Neural progenitor cell (in vitro differentiated cells): ENCODE measurements around the gene IDI1. TPM values are rescaled to one million over a fixed set of nuclear protein-coding genes. Genes with fewer than 3 reads are reported as not detected.

ENCODE experiments used
- DNase-seq: peaks from one replicate; pipeline ENCODE4 v3.0.0-alpha.2; 2016; ENCODE audit warnings: low spot score
- H2AFZ ChIP-seq: fragments of 200-600 bp; sonication (generic); replicated peaks from 2 replicates; pipeline ENCODE4 v1.6.1; 2016; ENCODE audit warnings: antibody characterized with exemption
- H3F3A ChIP-seq: fragments of 200-600 bp; sonication (generic); 2 replicates; pipeline ENCODE4 v1.6.1; 2016; ENCODE audit warnings: antibody characterized with exemption, low read depth
- H3K27ac ChIP-seq: fragments of 200-600 bp; sonication (generic); 2 replicates; pipeline ENCODE4 v1.5.1; 2016; ENCODE audit warnings: mild to moderate bottlenecking
- H3K27me3 ChIP-seq: fragments of 200-600 bp; sonication (generic); 2 replicates; pipeline ENCODE4 v1.6.1; 2016; ENCODE audit warnings: mild to moderate bottlenecking, moderate library complexity
- H3K36me3 ChIP-seq: fragments of 200-600 bp; sonication (generic); 2 replicates; pipeline ENCODE4 v1.5.1; 2016
- H3K4me1 ChIP-seq: fragments of 200-600 bp; sonication (generic); 2 replicates; pipeline ENCODE4 v1.6.1; 2016; ENCODE audit warnings: mixed run types
- H3K4me2 ChIP-seq: fragments of 200-600 bp; sonication (generic); 2 replicates; pipeline ENCODE4 v1.6.1; 2016
- H3K4me3 ChIP-seq: fragments of 200-600 bp; sonication (generic); 2 replicates; pipeline ENCODE4 v1.5.1; 2016
- H3K79me2 ChIP-seq: fragments of 200-600 bp; sonication (generic); 2 replicates; pipeline ENCODE4 v1.6.1; 2016; ENCODE audit warnings: low read depth
- H3K9ac ChIP-seq: fragments of 200-600 bp; sonication (generic); 2 replicates; pipeline ENCODE4 v1.6.1; 2016
- H3K9me3 ChIP-seq: fragments of 200-600 bp; sonication (generic); 2 replicates; pipeline ENCODE4 v1.5.1; 2016; ENCODE audit warnings: low read depth
- H4K20me1 ChIP-seq: fragments of 200-600 bp; sonication (generic); 2 replicates; pipeline ENCODE4 v1.6.1; 2016; ENCODE audit warnings: low read depth
- H3K27ac Mint-ChIP-seq: 3 replicates; pipeline ENCODE4 v1.8.0; 2021; ENCODE audit warnings: mixed read lengths
- H3K27me3 Mint-ChIP-seq: 2 replicates; pipeline ENCODE4 v1.8.0; 2022; ENCODE audit warnings: low read depth, mild to moderate bottlenecking, inconsistent platforms, moderate library complexity, mixed read lengths; ENCODE audit not compliant: insufficient read depth
- H3K36me3 Mint-ChIP-seq: 3 replicates; pipeline ENCODE4 v1.8.0; 2021; ENCODE audit warnings: mixed read lengths
- H3K4me1 Mint-ChIP-seq: 3 replicates; pipeline ENCODE4 v1.8.0; 2021; ENCODE audit warnings: mixed read lengths
- H3K4me3 Mint-ChIP-seq: 3 replicates; pipeline ENCODE4 v1.8.0; 2021; ENCODE audit warnings: mild to moderate bottlenecking, moderate library complexity, mixed read lengths
- H3K9me3 Mint-ChIP-seq: 3 replicates; pipeline ENCODE4 v1.8.0; 2020; ENCODE audit warnings: mixed read lengths
- EZH2 ChIP-seq: fragments of 200-600 bp; sonication (generic); IDR thresholded peaks from 2 replicates; pipeline ENCODE4 v1.6.1; 2017; ENCODE audit warnings: antibody characterized with exemption, mild to moderate bottlenecking, moderate library complexity
- EZH2phosphoT487 ChIP-seq: fragments of 200-600 bp; sonication (generic); IDR thresholded peaks from 2 replicates; pipeline ENCODE4 v1.6.1; 2017; ENCODE audit warnings: antibody characterized with exemption
- total RNA-seq: library from RNA; depleted of rRNA; stranded (reverse); fragments of >200 nt; gene quantifications from 2 replicates; pipeline ENCODE4 v1.2.3, GENCODE V29; 2015; ENCODE audit warnings: low replicate concordance
- TF ChIP-seq, protein P1 (sequence below): fragments of 200-600 bp; sonication (generic); IDR thresholded peaks from 2 replicates; pipeline ENCODE4 v1.5.1; 2017; ENCODE audit warnings: antibody characterized with exemption, mild to moderate bottlenecking

IDI1 gene
- total RNA-seq, 1 donor from 2014 or later, result 168 TPM

DNA sequence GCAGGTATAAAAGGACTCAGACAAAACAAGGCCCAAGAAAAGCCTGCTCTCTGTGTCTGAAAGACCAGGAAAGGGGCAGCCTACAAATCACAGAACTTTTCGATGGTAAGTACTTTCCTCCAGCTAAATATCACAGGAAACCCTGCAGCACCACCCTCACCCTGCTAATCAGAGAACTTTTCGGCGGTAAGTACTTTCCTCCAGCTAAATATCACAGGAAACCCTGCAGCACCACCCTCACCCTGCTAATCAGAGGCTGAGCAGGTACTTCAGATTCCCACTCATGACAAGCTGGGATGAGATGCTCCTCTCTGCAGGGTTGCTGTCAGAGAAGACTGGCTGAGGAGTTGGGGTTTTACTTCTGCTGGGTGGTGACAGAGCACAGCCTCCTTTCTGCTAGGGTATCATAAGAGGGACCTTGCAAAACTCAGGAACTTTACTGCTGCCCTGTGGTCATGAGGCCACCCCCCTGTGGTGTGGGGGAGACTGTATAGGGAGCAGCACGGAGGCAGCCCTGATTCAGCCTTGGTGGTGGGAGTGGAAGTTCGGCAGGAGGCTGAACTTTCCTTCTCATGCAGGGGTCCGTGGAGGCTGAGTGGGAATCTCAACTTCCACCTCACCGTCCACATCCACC lies 14.4 kb upstream of the IDI1 start:
- Histone ChIP-seq H3K27ac (no peak overlapping the region), H3F3A (no peaks in the 10 kb centered on the region), H4K20me1 (peaks cover 8% of the 10 kb centered on the region), H2AFZ (no peak overlapping the region), H3K9ac (no peak overlapping the region), H3K27me3 (no peaks in the 10 kb centered on the region), H3K36me3 (no peaks in the 10 kb centered on the region), H3K4me3 (no peak overlapping the region), H3K9me3 (no peaks in the 10 kb centered on the region), H3K79me2 (peaks cover 43% of the 10 kb centered on the region), H3K4me1 (no peaks in the 10 kb centered on the region), H3K4me2 (no peak overlapping the region)
- peaks cover 4% of the 10 kb centered on the region for H3K27me3 Mint-ChIP-seq
- TF ChIP-seq, protein P1, sequence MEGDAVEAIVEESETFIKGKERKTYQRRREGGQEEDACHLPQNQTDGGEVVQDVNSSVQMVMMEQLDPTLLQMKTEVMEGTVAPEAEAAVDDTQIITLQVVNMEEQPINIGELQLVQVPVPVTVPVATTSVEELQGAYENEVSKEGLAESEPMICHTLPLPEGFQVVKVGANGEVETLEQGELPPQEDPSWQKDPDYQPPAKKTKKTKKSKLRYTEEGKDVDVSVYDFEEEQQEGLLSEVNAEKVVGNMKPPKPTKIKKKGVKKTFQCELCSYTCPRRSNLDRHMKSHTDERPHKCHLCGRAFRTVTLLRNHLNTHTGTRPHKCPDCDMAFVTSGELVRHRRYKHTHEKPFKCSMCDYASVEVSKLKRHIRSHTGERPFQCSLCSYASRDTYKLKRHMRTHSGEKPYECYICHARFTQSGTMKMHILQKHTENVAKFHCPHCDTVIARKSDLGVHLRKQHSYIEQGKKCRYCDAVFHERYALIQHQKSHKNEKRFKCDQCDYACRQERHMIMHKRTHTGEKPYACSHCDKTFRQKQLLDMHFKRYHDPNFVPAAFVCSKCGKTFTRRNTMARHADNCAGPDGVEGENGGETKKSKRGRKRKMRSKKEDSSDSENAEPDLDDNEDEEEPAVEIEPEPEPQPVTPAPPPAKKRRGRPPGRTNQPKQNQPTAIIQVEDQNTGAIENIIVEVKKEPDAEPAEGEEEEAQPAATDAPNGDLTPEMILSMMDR, result no peak
- TF ChIP-seq EZH2, result no peak
- H3K4me3 Mint-ChIP-seq, result no peak overlapping the region
- H3K27ac Mint-ChIP-seq, result no peak overlapping the region
- no peak for DNase-seq
- H3K4me1 Mint-ChIP-seq, result peaks cover 8% of the 10 kb centered on the region
- H3K36me3 Mint-ChIP-seq, result peaks cover 6% of the 10 kb centered on the region
- H3K9me3 Mint-ChIP-seq, result no peaks in the 10 kb centered on the region

DNA sequence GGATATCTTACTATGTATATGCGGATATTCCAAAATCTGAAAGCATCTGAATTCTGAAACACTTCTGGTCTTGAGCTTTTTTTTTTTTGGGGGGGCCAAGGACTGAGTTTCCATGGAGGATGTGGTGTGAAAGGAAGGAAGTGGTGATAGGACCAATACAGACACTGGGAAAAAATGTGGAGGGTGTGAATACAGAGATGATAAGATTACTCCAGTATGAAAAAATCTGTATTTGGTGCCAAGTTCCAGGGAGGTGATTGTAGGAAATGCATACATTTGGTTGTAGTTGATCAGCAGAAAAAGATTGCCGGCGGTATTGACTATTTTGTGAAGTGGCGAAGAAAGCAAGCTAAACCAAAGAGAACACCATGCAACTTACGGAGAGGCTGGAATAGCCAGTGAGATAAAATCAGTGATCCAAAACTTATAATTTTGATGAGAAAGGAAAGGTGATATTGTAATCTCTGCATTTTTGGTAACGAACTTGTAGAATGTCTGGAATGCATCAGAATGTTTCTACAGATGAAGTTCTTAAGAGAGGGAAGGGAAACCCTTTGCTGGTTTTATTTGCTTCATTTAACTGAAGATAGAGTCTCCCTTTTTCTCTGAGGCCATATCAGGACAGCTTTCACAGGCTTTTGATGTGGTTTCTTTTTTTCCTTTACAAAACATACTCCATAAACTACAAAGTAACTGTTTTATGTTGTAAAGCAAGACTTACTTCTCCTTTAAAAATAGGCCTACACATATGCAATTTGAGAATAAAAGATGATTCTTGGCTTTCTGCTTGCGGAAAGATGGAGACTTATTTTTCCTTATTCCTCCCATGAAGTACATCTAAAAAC lies 13.2 kb upstream of the IDI1 start:
- peaks cover 6% of the 10 kb centered on the region for H3K36me3 Mint-ChIP-seq
- Histone ChIP-seq H3K9ac (no peak overlapping the region), H3K4me2 (no peak overlapping the region), H2AFZ (no peak overlapping the region), H3K36me3 (no peaks in the 10 kb centered on the region), H4K20me1 (peaks cover 19% of the 10 kb centered on the region), H3K79me2 (peaks cover 55% of the 10 kb centered on the region), H3K9me3 (no peaks in the 10 kb centered on the region), H3K4me3 (no peak overlapping the region), H3K27ac (no peak overlapping the region), H3K27me3 (no peaks in the 10 kb centered on the region), H3K4me1 (peaks cover 5% of the 10 kb centered on the region), H3F3A (no peaks in the 10 kb centered on the region)
- H3K4me1 Mint-ChIP-seq, result peaks cover 18% of the 10 kb centered on the region
- TF ChIP-seq, protein P1, result no peak
- TF ChIP-seq EZH2, result no peak
- no peak for TF ChIP-seq EZH2phosphoT487
- H3K4me3 Mint-ChIP-seq, result no peak overlapping the region
- H3K27me3 Mint-ChIP-seq, result peaks cover 4% of the 10 kb centered on the region
- DNase-seq, result no peak
- no peaks in the 10 kb centered on the region for H3K9me3 Mint-ChIP-seq
- H3K27ac Mint-ChIP-seq, result no peak overlapping the region

DNA sequence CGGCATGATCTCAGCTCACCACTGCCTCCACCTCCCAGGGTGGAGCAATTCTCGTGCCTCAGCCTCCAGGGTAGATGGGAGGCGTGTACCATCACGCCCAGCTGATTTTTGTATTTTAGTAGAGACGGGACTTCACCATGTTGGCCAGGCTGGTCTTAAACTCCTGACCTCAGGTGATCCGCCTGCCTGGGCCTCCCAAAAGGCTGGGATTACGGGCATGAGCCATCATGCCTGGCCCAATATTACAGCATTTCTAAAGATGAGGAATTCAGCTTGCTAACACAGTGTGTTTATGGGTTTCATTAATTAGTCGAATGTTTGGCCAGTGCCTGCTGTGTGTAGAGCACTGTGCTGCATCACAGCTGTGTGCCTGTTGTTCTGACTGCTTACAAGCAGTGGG lies 11.0 kb upstream of the IDI1 start:
- Histone ChIP-seq H3K9me3 (no peaks in the 10 kb centered on the region), H3K4me3 (no peak overlapping the region), H3K79me2 (peaks cover 77% of the 10 kb centered on the region), H3K36me3 (no peaks in the 10 kb centered on the region), H4K20me1 (peaks cover 31% of the 10 kb centered on the region), H3K27me3 (no peaks in the 10 kb centered on the region), H3K4me1 (peaks cover 11% of the 10 kb centered on the region), H3K4me2 (no peak overlapping the region), H3K27ac (no peak overlapping the region), H2AFZ (no peak overlapping the region), H3K9ac (no peak overlapping the region), H3F3A (peaks cover 7% of the 10 kb centered on the region)
- peaks cover 6% of the 10 kb centered on the region for H3K36me3 Mint-ChIP-seq
- peaks cover 6% of the 10 kb centered on the region for H3K27me3 Mint-ChIP-seq
- TF ChIP-seq, protein P1, result no peak
- TF ChIP-seq EZH2phosphoT487 (no peak), EZH2 (no peak)
- no peak overlapping the region for H3K4me3 Mint-ChIP-seq
- H3K27ac Mint-ChIP-seq, result no peak overlapping the region
- peaks cover 30% of the 10 kb centered on the region for H3K4me1 Mint-ChIP-seq
- no peaks in the 10 kb centered on the region for H3K9me3 Mint-ChIP-seq
- DNase-seq, result no peak
